ENCODE data around the gene DPM3. TPM values are rescaled to one million over a fixed set of nuclear protein-coding genes. Genes with fewer than 3 reads are reported as not detected.

DPM3 gene
- total and polyA plus RNA-seq, 2 experiments from 2014 or later = 102 to 105 TPM

- no peak overlapping the region for H3K4me3 ChIP-seq
- H3K36me3 ChIP-seq = peaks cover 28% of the 10 kb centered on the region
- DNase-seq (ENCODE audit: low read depth in 1 of 2, low spot score in 1 of 2) = no peak
- TF ChIP-seq, protein P1, sequence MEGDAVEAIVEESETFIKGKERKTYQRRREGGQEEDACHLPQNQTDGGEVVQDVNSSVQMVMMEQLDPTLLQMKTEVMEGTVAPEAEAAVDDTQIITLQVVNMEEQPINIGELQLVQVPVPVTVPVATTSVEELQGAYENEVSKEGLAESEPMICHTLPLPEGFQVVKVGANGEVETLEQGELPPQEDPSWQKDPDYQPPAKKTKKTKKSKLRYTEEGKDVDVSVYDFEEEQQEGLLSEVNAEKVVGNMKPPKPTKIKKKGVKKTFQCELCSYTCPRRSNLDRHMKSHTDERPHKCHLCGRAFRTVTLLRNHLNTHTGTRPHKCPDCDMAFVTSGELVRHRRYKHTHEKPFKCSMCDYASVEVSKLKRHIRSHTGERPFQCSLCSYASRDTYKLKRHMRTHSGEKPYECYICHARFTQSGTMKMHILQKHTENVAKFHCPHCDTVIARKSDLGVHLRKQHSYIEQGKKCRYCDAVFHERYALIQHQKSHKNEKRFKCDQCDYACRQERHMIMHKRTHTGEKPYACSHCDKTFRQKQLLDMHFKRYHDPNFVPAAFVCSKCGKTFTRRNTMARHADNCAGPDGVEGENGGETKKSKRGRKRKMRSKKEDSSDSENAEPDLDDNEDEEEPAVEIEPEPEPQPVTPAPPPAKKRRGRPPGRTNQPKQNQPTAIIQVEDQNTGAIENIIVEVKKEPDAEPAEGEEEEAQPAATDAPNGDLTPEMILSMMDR (IDR thresholded peaks at IDR 0.05; ENCODE audit: low read depth, low read length) = no peak
- peaks cover 32% of the 10 kb centered on the region for H3K4me1 ChIP-seq (ENCODE audit: low read depth)
- no peaks in the 10 kb centered on the region for H3K9me3 ChIP-seq (ENCODE audit: low read depth)
- H3K27ac ChIP-seq = peak overlapping the region; percentile 98
- peaks cover 4% of the 10 kb centered on the region for H3K27me3 ChIP-seq
Measured at GRCh38 chr1:155131285-155131684, 9.0 kb downstream of the DPM3 start.

DNA sequence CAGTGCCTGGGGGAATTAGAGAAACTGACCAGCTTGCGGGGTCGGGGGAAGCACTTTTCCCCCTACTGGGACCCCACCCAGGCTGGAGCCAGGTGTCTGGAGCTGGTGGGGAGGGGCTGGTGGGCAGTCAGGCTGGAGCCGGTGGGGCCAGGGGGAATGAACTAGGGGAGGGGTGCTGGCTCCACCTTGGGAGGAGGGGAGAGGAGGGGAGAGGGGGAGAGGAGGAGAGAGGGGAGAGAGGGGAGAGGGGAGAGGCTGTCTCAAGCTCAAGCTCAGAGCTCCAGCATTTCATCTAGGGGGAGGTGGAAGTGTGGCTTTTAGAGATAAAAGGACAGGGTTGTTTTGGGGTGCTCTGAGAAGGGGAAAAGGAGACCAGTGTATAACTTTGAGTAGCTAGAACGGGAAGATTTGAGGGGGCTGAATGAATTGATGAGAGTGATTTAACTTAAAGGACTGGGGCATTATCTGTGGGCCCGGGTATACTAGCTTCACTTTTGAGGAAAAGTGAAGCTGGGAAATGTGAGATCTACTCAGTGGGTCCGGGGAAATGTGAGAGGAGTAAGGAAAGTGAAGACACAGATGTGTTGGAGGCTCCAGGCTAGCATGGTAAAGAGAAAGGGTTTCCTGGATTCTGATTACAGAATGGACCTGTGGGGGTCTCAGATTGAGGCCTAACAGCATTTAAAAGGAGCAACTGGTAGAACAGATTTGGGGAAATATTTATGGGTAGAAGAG is 9.9 kb downstream of the DPM3 start:
- H3K4me1 ChIP-seq (ENCODE audit: low read depth) = peaks cover 32% of the 10 kb centered on the region
- H3K36me3 ChIP-seq = peaks cover 28% of the 10 kb centered on the region
- TF ChIP-seq, protein P1 (IDR thresholded peaks at IDR 0.05; ENCODE audit: low read depth, low read length) = no peak
- H3K4me3 ChIP-seq = peak overlapping the region; percentile 59
- peak overlapping the region; percentile 98 for H3K27ac ChIP-seq
- DNase-seq (ENCODE audit: low read depth in 1 of 2, low spot score in 1 of 2) = peak in 1 of 2 donors; percentile 35
- no peaks in the 10 kb centered on the region for H3K9me3 ChIP-seq (ENCODE audit: low read depth)
- peaks cover 12% of the 10 kb centered on the region for H3K27me3 ChIP-seq

- Histone ChIP-seq H3K27me3 (peaks cover 12% of the 10 kb centered on the region), H3K9me3 (ENCODE audit: low read depth) (no peaks in the 10 kb centered on the region), H3K4me3 (peak overlapping the region; percentile 59), H3K4me1 (ENCODE audit: low read depth) (peaks cover 24% of the 10 kb centered on the region), H3K36me3 (peaks cover 22% of the 10 kb centered on the region), H3K27ac (peak overlapping the region; percentile 98)
- TF ChIP-seq, protein P1 (IDR thresholded peaks at IDR 0.05; ENCODE audit: low read depth, low read length) = no peak
- peak in 1 of 2 donors; percentile 19 for DNase-seq (ENCODE audit: low read depth in 1 of 2, low spot score in 1 of 2)
Measured at GRCh38 chr1:155128755-155129473, 11.4 kb downstream of the DPM3 start.

- Histone ChIP-seq H3K27me3 (peaks cover 12% of the 10 kb centered on the region), H3K9me3 (ENCODE audit: low read depth) (no peaks in the 10 kb centered on the region), H3K4me1 (ENCODE audit: low read depth) (peaks cover 24% of the 10 kb centered on the region), H3K36me3 (peaks cover 16% of the 10 kb centered on the region), H3K27ac (peak overlapping the region; percentile 98), H3K4me3 (peak overlapping the region; percentile 59)
- no peak for DNase-seq (ENCODE audit: low read depth in 1 of 2, low spot score in 1 of 2)
- TF ChIP-seq, protein P1 (IDR thresholded peaks at IDR 0.05; ENCODE audit: low read depth, low read length) = no peak
Measured at GRCh38 chr1:155127967-155128754, 12.2 kb downstream of the DPM3 start.
